ENCODE measurements around the gene KCNQ5. TPM values are rescaled to one million over a fixed set of nuclear protein-coding genes. Genes with fewer than 3 reads are reported as not detected.

KCNQ5 gene
- total RNA-seq, 2 donors from 2014 or later: 7.3 to 9.6 TPM

DNA sequence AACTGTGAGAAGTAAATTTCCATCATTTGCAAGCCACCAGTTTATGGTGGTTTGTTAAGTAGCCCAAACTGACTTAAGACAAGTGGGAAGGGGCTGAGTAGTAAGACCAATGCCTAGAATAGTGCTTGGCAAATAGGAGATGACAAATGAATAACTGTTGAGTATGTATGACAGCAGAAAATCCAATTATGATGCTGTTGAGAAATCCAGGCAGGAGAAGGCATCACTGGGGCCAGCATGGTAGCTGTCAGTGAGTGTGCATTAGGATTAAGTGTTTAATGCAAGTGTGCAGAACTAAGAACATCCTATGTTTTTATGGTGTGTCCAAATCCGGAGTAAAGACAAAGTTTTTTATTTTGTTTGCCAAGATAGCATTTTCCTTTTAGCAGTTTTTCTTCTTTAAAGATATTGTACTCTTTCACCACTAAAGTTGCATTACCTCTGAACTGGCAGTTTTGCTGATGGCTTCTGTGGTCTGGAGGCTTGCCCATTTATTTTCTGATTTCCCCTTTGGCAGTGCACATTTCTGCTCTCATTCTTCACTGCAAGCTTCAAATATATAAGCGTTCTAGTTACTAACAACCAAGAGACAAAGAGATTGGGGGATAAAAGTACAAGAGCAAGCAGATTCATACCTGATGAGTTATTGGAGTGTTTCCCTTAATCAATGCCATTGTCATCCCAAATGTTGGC lies 289.7 kb downstream of the KCNQ5 start:
- no peaks in the 10 kb centered on the region for H3K9me3 Mint-ChIP-seq
- ATAC-seq (no peak), DNase-seq (ENCODE audit: low spot score in 2 of 2) (no peak)
- H3K36me3 Mint-ChIP-seq: no peaks in the 10 kb centered on the region
- H3K27ac Mint-ChIP-seq: no peak overlapping the region

DNA sequence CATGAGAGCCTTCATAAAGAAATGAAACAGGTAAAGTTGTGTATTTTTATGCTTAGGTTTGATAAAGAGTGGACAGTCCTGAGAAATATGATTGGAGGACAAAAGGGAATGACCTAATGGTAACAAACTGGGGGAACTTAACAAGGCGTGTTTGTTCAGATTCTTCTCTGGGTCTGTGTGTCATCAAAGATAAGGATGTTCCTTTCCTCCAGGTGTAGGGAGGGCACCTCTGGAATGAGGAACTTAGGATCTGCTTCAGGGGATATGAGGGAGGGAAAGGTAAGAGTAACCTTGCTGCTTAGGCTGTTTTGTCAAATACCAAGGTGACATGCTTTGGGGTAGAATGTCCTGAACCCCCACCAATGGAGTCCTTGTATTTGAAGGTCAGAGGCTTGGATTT lies 291.9 kb downstream of the KCNQ5 start:
- H3K36me3 Mint-ChIP-seq: no peaks in the 10 kb centered on the region
- ATAC-seq (no peak), DNase-seq (ENCODE audit: low spot score in 2 of 2) (no peak)
- H3K27ac Mint-ChIP-seq: no peak overlapping the region
- no peaks in the 10 kb centered on the region for H3K9me3 Mint-ChIP-seq

DNA sequence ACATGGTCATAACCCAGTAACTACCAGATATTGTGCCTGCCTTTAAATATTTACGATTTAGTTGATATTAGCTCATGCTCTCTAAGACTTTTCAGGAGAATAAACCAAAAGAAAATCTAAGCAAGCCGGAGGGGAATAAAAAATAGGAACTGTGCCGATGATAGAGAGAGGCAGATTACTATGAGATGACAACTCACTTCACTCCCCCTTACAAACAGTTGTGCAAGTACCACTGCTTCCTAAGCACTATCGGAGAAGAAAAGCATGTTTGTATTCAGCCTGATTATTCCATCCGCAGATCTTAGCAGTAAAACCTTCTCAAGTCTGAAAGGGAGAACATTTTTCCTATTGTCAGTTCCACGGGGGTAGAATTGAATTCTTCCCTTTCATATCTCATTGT lies 294.4 kb downstream of the KCNQ5 start:
- Mint-ChIP-seq H3K36me3 (no peaks in the 10 kb centered on the region), H3K27ac (no peak overlapping the region), H3K9me3 (no peaks in the 10 kb centered on the region)
- ATAC-seq: no peak
- no peak for DNase-seq (ENCODE audit: low spot score in 2 of 2)

DNA sequence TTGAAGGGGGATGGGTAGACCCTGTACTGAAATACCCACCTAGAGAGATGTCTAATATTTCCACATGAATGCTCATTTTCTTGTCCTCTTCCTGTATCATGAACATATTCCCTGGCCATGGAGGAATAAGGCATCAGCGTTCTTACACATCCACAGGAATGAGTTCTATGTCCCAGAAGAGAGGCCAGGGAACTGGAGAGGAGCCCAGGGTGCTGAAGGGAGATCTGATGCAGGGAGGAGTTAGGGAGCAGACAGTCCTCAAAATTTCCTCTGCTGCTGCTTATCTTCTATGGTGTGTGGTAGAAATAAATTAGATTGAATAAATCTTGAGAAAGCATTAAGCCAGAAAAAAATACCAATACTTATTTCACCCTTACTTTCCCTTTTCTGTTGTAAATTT lies 295.0 kb downstream of the KCNQ5 start:
- H3K27ac Mint-ChIP-seq: no peak overlapping the region
- H3K36me3 Mint-ChIP-seq: no peaks in the 10 kb centered on the region
- no peak for DNase-seq (ENCODE audit: low spot score in 2 of 2)
- ATAC-seq: no peak
- no peaks in the 10 kb centered on the region for H3K9me3 Mint-ChIP-seq

DNA sequence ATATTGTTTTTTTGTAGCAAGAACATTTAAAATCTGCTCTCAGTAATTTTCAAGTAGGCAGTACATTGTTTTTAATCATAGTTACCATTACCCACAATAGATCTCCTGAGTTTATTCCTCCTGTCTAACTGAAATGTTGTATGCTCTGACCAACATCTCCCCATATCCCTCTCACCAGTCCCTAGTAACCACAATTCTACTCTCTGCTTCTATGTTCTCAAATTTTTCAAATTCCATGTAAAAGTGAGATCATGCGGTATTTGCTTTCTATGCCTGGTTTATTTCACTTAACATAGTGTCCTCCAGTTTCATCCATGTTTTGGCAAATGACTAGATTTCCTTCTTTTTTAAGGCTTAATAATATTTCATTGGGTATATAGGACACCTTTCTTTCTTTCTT lies 300.5 kb downstream of the KCNQ5 start:
- Mint-ChIP-seq H3K9me3 (no peaks in the 10 kb centered on the region), H3K36me3 (no peaks in the 10 kb centered on the region), H3K27ac (no peak overlapping the region)
- ATAC-seq (no peak), DNase-seq (ENCODE audit: low spot score in 2 of 2) (no peak)

DNA sequence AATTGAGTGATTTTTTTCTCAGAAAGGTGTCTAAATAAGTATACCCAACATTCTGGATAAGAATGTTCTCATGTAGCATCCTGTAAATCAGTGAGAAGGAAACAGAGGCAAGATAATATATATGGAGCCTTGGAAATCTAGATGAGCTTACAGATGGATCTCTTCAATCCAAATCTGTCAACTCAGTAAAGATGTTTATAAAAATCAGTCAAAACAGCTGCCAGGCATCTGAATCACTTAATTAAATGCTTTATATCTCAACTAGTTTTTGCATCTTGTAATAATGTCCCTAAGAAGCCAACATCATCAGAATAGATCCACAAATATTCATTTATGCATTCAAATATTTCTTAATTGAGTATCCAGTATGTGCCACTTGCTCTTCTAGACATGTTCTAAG lies 303.3 kb downstream of the KCNQ5 start:
- ATAC-seq (no peak), DNase-seq (ENCODE audit: low spot score in 2 of 2) (no peak)
- Mint-ChIP-seq H3K36me3 (no peaks in the 10 kb centered on the region), H3K9me3 (no peaks in the 10 kb centered on the region), H3K27ac (no peak overlapping the region)

DNA sequence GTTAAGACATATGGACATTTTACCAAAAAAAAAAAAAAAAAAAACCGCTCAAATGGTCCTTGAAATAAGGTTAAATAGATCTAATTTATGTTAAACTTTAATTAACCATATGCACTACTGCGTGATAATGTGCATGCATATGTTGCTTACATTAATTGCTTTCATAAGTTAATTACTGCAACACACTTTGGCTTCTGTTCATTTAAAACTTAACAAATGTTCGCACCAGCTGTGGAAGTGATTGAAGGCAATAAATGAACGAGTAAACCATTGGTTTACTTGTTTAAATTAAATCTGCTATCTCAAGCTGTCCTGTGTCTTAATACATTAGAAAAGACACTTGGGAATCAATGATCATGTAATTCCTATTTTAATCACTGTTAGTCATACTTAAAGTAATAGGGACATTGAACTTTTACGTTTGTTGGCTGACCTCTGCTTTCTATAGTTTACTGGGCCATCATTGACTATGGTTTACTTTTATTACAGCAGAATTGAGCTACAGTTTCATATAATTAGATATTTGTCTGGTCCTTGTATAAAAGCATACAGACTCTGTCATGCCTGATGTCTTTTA lies 308.8 kb downstream of the KCNQ5 start:
- Mint-ChIP-seq H3K36me3 (no peaks in the 10 kb centered on the region), H3K27ac (no peak overlapping the region), H3K9me3 (no peaks in the 10 kb centered on the region)
- DNase-seq (ENCODE audit: low spot score in 2 of 2) (no peak), ATAC-seq (no peak)

DNA sequence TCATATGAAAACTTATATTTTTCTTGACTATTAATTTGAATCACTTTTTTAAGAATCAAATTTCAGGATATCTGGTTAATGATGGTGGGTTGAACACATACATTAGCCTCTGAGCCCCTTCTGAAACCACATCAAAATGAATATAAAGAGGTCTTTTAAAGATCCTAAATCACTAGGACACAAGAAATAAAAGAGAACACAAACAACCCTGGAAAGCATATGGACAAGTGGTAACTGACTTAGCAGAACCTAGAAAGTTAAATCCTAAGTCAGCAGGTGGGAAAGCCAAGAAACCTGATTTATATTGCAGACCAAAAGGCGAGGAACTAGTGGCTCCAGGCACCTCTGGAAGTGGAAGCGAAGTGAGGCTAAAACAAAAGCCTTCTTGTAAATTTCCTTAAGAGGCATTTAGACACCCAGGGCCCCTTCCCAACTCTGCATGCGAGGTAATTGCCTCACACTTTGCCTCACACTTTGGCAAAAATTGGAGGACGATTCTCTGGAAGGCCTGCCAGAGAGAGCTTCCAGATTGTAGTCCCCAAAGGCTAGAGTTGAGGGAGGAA lies 309.5 kb downstream of the KCNQ5 start:
- DNase-seq (ENCODE audit: low spot score in 2 of 2) (no peak), ATAC-seq (no peak)
- no peak overlapping the region for H3K27ac Mint-ChIP-seq
- no peaks in the 10 kb centered on the region for H3K9me3 Mint-ChIP-seq
- H3K36me3 Mint-ChIP-seq: no peaks in the 10 kb centered on the region

DNA sequence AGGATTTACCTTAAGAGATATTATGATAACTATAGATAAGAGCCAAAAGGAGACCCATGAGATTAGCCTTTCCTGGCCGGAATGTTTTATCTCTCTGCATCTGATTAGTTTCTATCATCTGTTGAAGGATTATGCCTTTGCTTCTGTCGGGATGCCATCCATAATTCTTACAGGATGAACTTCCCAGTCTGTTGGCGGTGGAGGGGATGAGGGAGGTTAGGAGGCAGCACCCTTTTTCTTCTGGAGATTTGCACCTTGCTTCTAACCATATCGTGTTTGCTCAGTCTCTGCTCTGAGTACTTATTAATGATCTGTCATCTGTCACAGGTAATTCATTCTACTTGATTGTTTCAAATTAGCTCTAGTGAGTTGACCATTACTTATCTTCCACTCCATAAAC lies 311.4 kb downstream of the KCNQ5 start:
- no peaks in the 10 kb centered on the region for H3K9me3 Mint-ChIP-seq
- ATAC-seq (no peak), DNase-seq (ENCODE audit: low spot score in 2 of 2) (no peak)
- H3K27ac Mint-ChIP-seq: no peak overlapping the region
- no peaks in the 10 kb centered on the region for H3K36me3 Mint-ChIP-seq

DNA sequence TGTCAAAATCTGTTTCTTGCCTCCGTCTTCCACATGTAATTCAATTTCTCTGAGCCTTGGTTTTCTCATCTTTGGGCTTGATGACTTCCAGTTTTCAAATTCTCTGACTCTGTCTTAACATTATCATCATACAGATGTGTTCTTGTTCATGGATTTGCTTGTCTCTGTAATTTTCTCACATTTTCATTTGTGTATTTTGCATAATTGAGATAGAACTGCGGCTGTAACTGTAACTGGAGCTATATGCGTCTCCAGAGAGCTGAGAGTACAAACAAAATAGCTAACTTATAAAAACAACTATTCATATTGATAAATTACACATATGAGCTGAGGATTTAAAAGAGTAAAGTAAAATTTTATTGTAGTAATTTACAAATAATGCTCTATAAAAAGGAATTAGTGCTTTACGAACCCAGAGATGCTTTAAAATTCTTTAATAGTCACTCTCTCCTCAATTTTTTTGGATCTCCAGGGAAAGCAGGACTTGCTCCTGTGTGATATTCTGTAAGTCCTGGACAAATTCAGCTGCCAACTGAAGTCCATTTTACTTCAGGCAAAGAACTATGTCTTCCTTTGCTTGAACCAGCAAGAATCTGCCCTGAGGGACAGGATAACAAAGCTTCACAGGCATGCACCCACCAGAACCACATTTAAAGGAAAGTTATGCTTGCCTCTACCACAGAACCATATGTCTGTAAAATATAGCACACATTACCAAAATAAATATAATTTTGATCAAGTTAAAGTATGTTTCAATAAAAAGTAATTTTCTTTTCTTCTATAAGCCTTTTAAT lies 315.1 kb downstream of the KCNQ5 start:
- Mint-ChIP-seq H3K9me3 (no peaks in the 10 kb centered on the region), H3K36me3 (no peaks in the 10 kb centered on the region), H3K27ac (no peak overlapping the region)
- no peak for ATAC-seq
- DNase-seq (ENCODE audit: low spot score in 2 of 2): no peak

DNA sequence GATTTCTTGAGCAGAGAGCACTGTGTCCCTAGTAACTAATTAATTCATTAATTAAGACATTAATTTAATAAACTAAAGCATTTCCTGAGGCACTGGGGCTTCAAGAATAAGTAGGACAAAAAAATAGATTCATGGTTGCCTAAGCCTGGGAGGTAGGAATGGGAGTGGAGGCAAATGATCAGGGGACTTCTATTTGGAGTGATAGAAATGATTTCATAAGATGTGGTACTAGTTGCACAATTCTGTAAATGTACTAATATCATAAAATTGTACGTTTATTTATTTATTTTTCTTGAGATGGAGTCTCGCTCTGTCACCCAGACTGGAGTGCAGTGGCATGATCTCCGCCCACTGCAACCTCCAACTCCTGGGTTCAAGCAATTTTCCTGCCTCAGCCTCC lies 316.2 kb downstream of the KCNQ5 start:
- ATAC-seq: no peak
- Mint-ChIP-seq H3K36me3 (no peaks in the 10 kb centered on the region), H3K9me3 (no peaks in the 10 kb centered on the region)

DNA sequence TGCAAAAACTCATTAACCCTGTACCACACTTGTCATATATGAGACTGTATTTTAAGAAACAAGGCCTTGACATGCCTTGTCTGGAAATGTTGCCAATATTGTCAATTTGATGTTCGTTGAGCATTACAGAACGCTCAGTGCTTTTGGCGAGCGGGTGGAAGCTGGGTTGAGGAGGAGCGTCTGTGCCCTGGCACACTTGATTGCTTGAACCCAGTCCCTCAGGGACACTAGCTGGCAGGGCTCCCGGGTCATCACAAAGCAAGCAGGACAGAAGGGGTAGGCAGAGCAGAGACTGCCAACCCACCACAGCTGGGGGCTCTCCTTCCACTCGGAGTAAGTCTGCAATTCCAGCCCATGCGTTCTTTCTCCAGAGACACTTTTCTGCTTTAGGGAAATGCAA lies 317.1 kb downstream of the KCNQ5 start:
- Mint-ChIP-seq H3K36me3 (no peaks in the 10 kb centered on the region), H3K9me3 (no peaks in the 10 kb centered on the region), H3K27ac (peak overlapping the region in 1 of 2 donors; percentile 62)
- ATAC-seq (no peak), DNase-seq (ENCODE audit: low spot score in 2 of 2) (no peak)

More for the DNA sequence above, 316.2 kb downstream of the KCNQ5 start:
- no peak overlapping the region for H3K27ac Mint-ChIP-seq
- no peak for DNase-seq (ENCODE audit: low spot score in 2 of 2)

DNA sequence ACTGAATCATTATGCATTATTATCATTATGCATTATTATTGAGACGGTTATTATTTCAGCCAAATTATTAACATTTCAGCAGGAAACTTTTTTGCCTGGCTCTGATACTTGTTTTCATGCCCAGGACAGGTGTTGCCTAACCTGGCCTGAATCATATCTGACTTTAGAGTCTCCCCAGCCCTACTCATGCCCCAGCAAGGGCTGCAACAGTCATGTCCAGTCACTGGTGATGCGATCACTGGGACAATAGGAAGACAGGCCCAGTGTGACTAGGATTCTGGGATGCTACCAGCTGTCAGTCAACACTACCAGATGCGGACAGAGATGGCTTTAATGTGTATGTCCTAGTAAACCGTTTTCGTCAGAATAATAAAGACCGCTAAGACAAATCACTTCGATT lies 318.4 kb downstream of the KCNQ5 start:
- no peak overlapping the region for H3K27ac Mint-ChIP-seq
- H3K36me3 Mint-ChIP-seq: no peaks in the 10 kb centered on the region
- DNase-seq (ENCODE audit: low spot score in 2 of 2) (no peak), ATAC-seq (no peak)
- no peaks in the 10 kb centered on the region for H3K9me3 Mint-ChIP-seq

DNA sequence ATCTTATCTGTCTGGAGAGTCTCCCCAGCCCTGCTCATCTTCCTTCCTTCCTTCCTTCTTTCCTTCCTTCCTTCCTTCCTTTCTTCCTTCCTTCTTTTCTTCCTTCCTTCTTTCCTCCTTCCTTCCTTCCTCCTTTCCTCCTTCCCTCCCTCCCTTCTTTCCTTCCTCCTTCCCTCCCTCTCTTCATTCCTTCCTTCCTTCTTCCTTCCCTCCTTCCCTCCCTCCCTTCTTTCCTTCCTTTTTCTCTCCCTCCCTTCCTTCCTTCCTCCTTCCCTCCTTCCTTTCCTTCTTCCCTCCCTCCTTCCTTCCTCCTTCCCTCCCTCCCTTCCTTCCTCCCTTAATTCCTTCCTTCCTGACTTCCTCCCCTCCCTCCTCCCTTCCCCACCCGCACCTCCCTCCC lies 319.4 kb downstream of the KCNQ5 start:
- Mint-ChIP-seq H3K36me3 (no peaks in the 10 kb centered on the region), H3K27ac (no peak overlapping the region), H3K9me3 (no peaks in the 10 kb centered on the region)
- DNase-seq (ENCODE audit: low spot score in 2 of 2) (no peak), ATAC-seq (no peak)

DNA sequence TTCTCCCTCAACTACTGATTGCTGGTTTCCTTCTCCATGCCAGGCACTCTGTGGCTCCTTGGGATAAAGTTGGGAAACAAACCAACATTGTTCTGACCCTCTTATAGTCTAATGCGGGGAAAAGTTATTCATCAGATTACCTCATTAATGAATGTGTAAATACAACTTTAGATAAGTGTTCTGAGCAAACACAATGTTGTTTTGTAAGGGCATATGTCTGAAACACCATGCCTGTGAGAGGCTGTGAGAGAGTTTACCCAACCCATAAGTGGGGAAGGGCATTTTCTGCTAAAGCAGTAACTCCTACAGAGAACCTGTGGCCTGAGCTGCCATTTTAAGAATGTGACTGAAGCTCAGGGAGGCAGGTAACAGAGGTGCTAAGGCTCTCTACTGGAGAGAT lies 319.9 kb downstream of the KCNQ5 start:
- ATAC-seq: no peak
- Mint-ChIP-seq H3K36me3 (no peaks in the 10 kb centered on the region), H3K27ac (no peak overlapping the region)

DNA sequence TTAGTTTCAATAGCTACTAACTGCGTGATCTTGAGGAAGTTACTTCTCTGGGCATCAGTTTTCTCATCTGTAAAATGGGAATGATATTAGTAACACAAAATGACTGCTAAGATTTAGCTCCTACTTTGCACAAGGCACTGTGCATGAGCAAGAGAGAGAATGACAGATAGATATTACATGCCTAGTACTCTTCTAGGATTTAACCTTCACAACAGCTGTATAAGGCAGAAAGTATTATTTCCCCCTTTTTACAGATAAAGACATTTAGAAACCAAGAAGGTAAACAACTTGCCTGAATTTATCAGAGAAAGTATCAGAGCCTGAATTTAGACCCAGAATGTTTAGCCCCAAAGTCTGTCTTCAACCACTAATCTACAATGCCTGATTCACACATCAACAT lies 321.8 kb downstream of the KCNQ5 start:
- DNase-seq (ENCODE audit: low spot score in 2 of 2) (no peak), ATAC-seq (no peak)
- no peaks in the 10 kb centered on the region for H3K9me3 Mint-ChIP-seq
- no peaks in the 10 kb centered on the region for H3K36me3 Mint-ChIP-seq
- no peak overlapping the region for H3K27ac Mint-ChIP-seq

More for the DNA sequence above, 319.9 kb downstream of the KCNQ5 start:
- no peak for DNase-seq (ENCODE audit: low spot score in 2 of 2)
- no peaks in the 10 kb centered on the region for H3K9me3 Mint-ChIP-seq

DNA sequence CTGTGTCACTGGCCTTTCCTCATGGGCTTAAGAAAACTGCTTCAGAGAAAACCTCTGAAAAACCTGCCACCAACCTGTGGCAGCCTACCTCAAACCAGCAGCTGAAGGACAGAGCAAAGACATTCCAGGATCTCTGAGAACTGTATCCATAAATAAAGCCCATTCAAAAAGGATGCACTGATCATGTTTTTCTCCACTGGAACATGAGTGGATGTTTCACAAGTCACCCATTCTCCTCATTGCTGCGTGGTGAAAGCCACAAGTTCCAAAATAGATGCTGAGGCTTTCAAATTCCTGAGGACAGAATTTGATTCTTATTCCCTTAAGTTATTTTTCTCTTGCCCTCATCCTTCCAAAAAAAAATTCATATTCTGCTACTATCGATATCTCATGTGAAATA lies 322.8 kb downstream of the KCNQ5 start:
- Mint-ChIP-seq H3K9me3 (no peaks in the 10 kb centered on the region), H3K27ac (no peak overlapping the region), H3K36me3 (no peaks in the 10 kb centered on the region)
- DNase-seq (ENCODE audit: low spot score in 2 of 2): no peak
- no peak for ATAC-seq
